ENCODE data around the gene TBX3. TPM values are rescaled to one million over a fixed set of nuclear protein-coding genes. Genes with fewer than 3 reads are reported as not detected.

Gene TBX3
- total and polyA plus RNA-seq, 10 of the 15 experiments (the other 5 are each of a cell fraction or from before 2014, with no cell fraction given), result 0.04 to 0.28 (median 0.08) TPM; not detected in 7

DNA sequence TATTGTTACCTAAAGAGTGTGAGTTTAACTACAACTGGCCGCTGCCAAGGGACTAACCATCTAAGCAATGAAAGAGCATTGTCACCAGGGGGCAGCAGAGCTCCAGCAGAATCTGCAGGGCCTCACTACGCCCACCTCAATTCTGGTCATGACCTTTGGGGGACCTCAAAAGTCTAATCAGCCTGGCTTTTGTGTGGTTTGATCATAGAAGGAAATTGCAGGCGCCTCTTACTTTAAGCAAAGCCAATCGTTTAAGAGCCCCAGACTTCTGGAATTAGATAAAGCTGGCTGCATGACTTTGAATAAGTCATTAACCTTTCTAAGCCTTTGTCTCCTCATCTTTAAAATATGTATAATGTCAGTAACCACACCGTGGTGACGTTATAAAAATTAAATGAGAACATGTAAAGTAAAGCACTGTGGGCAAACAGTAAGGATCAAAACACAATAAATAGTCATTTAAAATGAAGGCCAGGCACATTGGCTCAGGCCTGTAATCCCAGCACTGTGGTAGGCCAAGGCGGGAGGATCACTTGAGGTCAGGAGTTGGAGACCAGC lies 58.6 kb downstream of the TBX3 start:
- no TSS peak for BruUV-seq (replicated peaks)
- no peaks in the 10 kb centered on the region for H3K79me2 ChIP-seq (ENCODE audit: control insufficient read depth, insufficient read depth, low read length)
- no peaks in the 10 kb centered on the region for H4K20me1 ChIP-seq (ENCODE audit: control insufficient read depth, insufficient read depth)
- intact Hi-C loops (cut with micrococcal nuclease; ENCODE audit: unreplicated experiment), result loop anchor here (1.0 kb wide), 1 partner anchor 1292 kb away; no protein-coding TSS in a partner anchor
- FAIRE-seq (peak; percentile 77), DNase-seq (ENCODE audit: low read depth, low spot score) (no peak), ATAC-seq (peak; percentile 82)
- no peaks in the 10 kb centered on the region for H3K36me3 ChIP-seq (ENCODE audit: control insufficient read depth in 2 of 2, insufficient read depth in 2 of 2, low read length in 1 of 2)
- ChIA-PET RAD21 (ENCODE audit: unreplicated experiment) (interaction anchor here (1.0 to 2.5 kb wide), 3 partner anchors 645 to 1293 kb away, joined by 3 to 11 read pairs (median 3); no protein-coding TSS in a partner anchor), CTCF (interaction anchor here (0.6 to 3.0 kb wide), 11 partner anchors 8 to 1292 kb away, joined by 3 to 22 read pairs (median 3); no protein-coding TSS in a partner anchor), POLR2A (no interaction called here), SMC1A (ENCODE audit: uncharacterized antibody, unreplicated experiment) (interaction anchor here (0.9 to 3.2 kb wide), 4 partner anchors 645 to 1293 kb away, joined by 3 to 18 read pairs (median 5); no protein-coding TSS in a partner anchor)
- H3K4me2 ChIP-seq (ENCODE audit: control insufficient read depth, insufficient read depth), result no peak overlapping the region
- no peak overlapping the region for H3K9ac ChIP-seq (ENCODE audit: control insufficient read depth, insufficient read depth, low read length)
- no peaks in the 10 kb centered on the region for H3K9me3 ChIP-seq (replicated peaks; ENCODE audit: control insufficient read depth, insufficient read depth, low read length)
- H2AFZ ChIP-seq (ENCODE audit: control insufficient read depth, low read depth, low read length), result no peak overlapping the region
- H3K27ac ChIP-seq (ENCODE audit: control insufficient read depth, insufficient read depth), result no peak overlapping the region
- no peak overlapping the region for H3K4me3 ChIP-seq
- H3K4me1 ChIP-seq (ENCODE audit: control insufficient read depth, insufficient read depth, low read length), result no peaks in the 10 kb centered on the region
- no peaks in the 10 kb centered on the region for H3K27me3 ChIP-seq (replicated peaks in 1 of 2; ENCODE audit: control insufficient read depth in 2 of 2, insufficient read depth in 2 of 2, low read length in 1 of 2)
- 35% methylated on average over 7 of the region's 7 CpGs for WGBS (ENCODE audit: insufficient coverage, insufficient replicate concordance, low lambda C conversion rate, missing lambda C conversion rate)
- in situ Hi-C loops (cut with MboI), result loop anchor here (10.0 kb wide), 1 partner anchor 1289 kb away; no protein-coding TSS in a partner anchor
- TF ChIP-seq NBN (IDR thresholded peaks at IDR 0.05) (no peak), TAF1 (IDR thresholded peaks at IDR 0.05; ENCODE audit: borderline replicate concordance, low read depth, low read length) (no peak), RB1 (IDR thresholded peaks at IDR 0.05; ENCODE audit: borderline replicate concordance) (no peak), SMAD1 (IDR thresholded peaks at IDR 0.05; ENCODE audit: low read depth, partially characterized antibody) (no peak), RAD21 (IDR thresholded peaks at IDR 0.05; ENCODE audit: insufficient read depth, low read depth, low read length) (peak; percentile 67), CEBPB (IDR thresholded peaks at IDR 0.05; ENCODE audit: borderline replicate concordance in 1 of 2, low read depth in 2 of 2, low read length in 2 of 2) (no peak), RCOR1 (conservative IDR thresholded peaks at IDR 0.05; ENCODE audit: low read depth, low read length) (no peak), NR2F1 (conservative IDR thresholded peaks at IDR 0.05) (peak; percentile 79), KDM1A (IDR thresholded peaks at IDR 0.05; ENCODE audit: borderline replicate concordance) (no peak), SRF (IDR thresholded peaks at IDR 0.05; ENCODE audit: low read depth in 2 of 2, low read length in 2 of 2) (no peak)
- TF ChIP-seq, protein P1, sequence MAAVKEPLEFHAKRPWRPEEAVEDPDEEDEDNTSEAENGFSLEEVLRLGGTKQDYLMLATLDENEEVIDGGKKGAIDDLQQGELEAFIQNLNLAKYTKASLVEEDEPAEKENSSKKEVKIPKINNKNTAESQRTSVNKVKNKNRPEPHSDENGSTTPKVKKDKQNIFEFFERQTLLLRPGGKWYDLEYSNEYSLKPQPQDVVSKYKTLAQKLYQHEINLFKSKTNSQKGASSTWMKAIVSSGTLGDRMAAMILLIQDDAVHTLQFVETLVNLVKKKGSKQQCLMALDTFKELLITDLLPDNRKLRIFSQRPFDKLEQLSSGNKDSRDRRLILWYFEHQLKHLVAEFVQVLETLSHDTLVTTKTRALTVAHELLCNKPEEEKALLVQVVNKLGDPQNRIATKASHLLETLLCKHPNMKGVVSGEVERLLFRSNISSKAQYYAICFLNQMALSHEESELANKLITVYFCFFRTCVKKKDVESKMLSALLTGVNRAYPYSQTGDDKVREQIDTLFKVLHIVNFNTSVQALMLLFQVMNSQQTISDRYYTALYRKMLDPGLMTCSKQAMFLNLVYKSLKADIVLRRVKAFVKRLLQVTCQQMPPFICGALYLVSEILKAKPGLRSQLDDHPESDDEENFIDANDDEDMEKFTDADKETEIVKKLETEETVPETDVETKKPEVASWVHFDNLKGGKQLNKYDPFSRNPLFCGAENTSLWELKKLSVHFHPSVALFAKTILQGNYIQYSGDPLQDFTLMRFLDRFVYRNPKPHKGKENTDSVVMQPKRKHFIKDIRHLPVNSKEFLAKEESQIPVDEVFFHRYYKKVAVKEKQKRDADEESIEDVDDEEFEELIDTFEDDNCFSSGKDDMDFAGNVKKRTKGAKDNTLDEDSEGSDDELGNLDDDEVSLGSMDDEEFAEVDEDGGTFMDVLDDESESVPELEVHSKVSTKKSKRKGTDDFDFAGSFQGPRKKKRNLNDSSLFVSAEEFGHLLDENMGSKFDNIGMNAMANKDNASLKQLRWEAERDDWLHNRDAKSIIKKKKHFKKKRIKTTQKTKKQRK (IDR thresholded peaks at IDR 0.05; ENCODE audit: low read depth, low read length), result no peak
- TF ChIP-seq, protein P2, sequence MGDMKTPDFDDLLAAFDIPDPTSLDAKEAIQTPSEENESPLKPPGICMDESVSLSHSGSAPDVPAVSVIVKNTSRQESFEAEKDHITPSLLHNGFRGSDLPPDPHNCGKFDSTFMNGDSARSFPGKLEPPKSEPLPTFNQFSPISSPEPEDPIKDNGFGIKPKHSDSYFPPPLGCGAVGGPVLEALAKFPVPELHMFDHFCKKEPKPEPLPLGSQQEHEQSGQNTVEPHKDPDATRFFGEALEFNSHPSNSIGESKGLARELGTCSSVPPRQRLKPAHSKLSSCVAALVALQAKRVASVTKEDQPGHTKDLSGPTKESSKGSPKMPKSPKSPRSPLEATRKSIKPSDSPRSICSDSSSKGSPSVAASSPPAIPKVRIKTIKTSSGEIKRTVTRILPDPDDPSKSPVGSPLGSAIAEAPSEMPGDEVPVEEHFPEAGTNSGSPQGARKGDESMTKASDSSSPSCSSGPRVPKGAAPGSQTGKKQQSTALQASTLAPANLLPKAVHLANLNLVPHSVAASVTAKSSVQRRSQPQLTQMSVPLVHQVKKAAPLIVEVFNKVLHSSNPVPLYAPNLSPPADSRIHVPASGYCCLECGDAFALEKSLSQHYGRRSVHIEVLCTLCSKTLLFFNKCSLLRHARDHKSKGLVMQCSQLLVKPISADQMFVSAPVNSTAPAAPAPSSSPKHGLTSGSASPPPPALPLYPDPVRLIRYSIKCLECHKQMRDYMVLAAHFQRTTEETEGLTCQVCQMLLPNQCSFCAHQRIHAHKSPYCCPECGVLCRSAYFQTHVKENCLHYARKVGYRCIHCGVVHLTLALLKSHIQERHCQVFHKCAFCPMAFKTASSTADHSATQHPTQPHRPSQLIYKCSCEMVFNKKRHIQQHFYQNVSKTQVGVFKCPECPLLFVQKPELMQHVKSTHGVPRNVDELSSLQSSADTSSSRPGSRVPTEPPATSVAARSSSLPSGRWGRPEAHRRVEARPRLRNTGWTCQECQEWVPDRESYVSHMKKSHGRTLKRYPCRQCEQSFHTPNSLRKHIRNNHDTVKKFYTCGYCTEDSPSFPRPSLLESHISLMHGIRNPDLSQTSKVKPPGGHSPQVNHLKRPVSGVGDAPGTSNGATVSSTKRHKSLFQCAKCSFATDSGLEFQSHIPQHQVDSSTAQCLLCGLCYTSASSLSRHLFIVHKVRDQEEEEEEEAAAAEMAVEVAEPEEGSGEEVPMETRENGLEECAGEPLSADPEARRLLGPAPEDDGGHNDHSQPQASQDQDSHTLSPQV (IDR thresholded peaks at IDR 0.05), result no peak
- TF ChIP-seq, protein P3, sequence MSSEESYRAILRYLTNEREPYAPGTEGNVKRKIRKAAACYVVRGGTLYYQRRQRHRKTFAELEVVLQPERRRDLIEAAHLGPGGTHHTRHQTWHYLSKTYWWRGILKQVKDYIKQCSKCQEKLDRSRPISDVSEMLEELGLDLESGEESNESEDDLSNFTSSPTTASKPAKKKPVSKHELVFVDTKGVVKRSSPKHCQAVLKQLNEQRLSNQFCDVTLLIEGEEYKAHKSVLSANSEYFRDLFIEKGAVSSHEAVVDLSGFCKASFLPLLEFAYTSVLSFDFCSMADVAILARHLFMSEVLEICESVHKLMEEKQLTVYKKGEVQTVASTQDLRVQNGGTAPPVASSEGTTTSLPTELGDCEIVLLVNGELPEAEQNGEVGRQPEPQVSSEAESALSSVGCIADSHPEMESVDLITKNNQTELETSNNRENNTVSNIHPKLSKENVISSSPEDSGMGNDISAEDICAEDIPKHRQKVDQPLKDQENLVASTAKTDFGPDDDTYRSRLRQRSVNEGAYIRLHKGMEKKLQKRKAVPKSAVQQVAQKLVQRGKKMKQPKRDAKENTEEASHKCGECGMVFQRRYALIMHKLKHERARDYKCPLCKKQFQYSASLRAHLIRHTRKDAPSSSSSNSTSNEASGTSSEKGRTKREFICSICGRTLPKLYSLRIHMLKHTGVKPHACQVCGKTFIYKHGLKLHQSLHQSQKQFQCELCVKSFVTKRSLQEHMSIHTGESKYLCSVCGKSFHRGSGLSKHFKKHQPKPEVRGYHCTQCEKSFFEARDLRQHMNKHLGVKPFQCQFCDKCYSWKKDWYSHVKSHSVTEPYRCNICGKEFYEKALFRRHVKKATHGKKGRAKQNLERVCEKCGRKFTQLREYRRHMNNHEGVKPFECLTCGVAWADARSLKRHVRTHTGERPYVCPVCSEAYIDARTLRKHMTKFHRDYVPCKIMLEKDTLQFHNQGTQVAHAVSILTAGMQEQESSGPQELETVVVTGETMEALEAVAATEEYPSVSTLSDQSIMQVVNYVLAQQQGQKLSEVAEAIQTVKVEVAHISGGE (CRISPR knock-in tag; IDR thresholded peaks at IDR 0.05), result no peak
